Cardiac muscle cell (in vitro differentiated cells and primary cell): ENCODE results near the gene NF1. TPM values are rescaled to one million over a fixed set of nuclear protein-coding genes. Genes with fewer than 3 reads are reported as not detected.

Experiments
- DNase-seq, 2 donors: peaks; one replicate each; pipeline versions ENCODE4 v3.0.0 to v3.0.0-alpha.2; 2010 to 2017; ENCODE audit warnings: low read depth in 1 of 2, low spot score in 1 of 2
- H3K27ac ChIP-seq: fragments of 200-600 bp; sonication (generic); 2 replicates; pipeline ENCODE4 v1.5.1; 2016
- H3K27me3 ChIP-seq: fragments of 200-600 bp; sonication (generic); 2 replicates; pipeline ENCODE4 v1.6.0; 2016; ENCODE audit warnings: control low read depth
- H3K36me3 ChIP-seq: fragments of 200-600 bp; sonication (generic); 2 replicates; pipeline ENCODE4 v1.5.1; 2016; ENCODE audit warnings: control low read depth
- H3K4me1 ChIP-seq: fragments of 200-600 bp; sonication (generic); 2 replicates; pipeline ENCODE4 v1.8.1; 2017; ENCODE audit warnings: low read depth, mild to moderate bottlenecking, mixed run types
- H3K4me3 ChIP-seq: fragments of 200-600 bp; sonication (generic); 2 replicates; pipeline ENCODE4 v1.5.1; 2016; ENCODE audit warnings: mild to moderate bottlenecking
- H3K9me3 ChIP-seq: fragments of 200-600 bp; sonication (generic); 2 replicates; pipeline ENCODE4 v1.5.1; 2017; ENCODE audit warnings: low read depth, mild to moderate bottlenecking, control low read depth
- CTCF ChIP-seq: IDR thresholded peaks from 2 replicates; pipeline ENCODE4 v1.5.1; 2012; ENCODE audit warnings: low read depth, mild to moderate bottlenecking, low read length
- polyA plus RNA-seq: library from polyadenylated mRNA; unstranded; fragments of >200 nt; fragmentation: Nextera tagmentation; extraction: Ambion mirVana; gene quantifications from 2 replicates; pipeline ENCODE4 v1.2.1, GENCODE V29; 2016
- total RNA-seq: library from RNA; depleted of rRNA; stranded (reverse); fragments of >200 nt; gene quantifications from 2 replicates; pipeline ENCODE4 v1.2.3, GENCODE V29; 2016

Gene NF1
- total and polyA plus RNA-seq, 2 experiments from 2014 or later: 17.7 to 32.9 TPM

- no peak for DNase-seq
- no peaks in the 10 kb centered on the region for H3K4me1 ChIP-seq
- H3K9me3 ChIP-seq: no peaks in the 10 kb centered on the region
- H3K36me3 ChIP-seq: peaks cover 48% of the 10 kb centered on the region
- no peak overlapping the region for H3K27ac ChIP-seq
- H3K27me3 ChIP-seq: no peaks in the 10 kb centered on the region
- TF ChIP-seq CTCF: no peak
- no peak overlapping the region for H3K4me3 ChIP-seq
Observed at GRCh38 chr17:31225831-31226230, 131.1 kb downstream of the NF1 start.

- Histone ChIP-seq H3K4me3 (no peak overlapping the region), H3K27me3 (no peaks in the 10 kb centered on the region), H3K4me1 (no peaks in the 10 kb centered on the region), H3K36me3 (peaks cover 50% of the 10 kb centered on the region), H3K27ac (no peak overlapping the region), H3K9me3 (no peaks in the 10 kb centered on the region)
- DNase-seq: no peak
- TF ChIP-seq CTCF: no peak
Observed at GRCh38 chr17:31226373-31226772, 131.6 kb downstream of the NF1 start.

- no peak for TF ChIP-seq CTCF
- Histone ChIP-seq H3K27me3 (no peaks in the 10 kb centered on the region), H3K36me3 (peaks cover 50% of the 10 kb centered on the region), H3K4me1 (no peaks in the 10 kb centered on the region), H3K4me3 (no peak overlapping the region), H3K9me3 (no peaks in the 10 kb centered on the region), H3K27ac (no peak overlapping the region)
- no peak for DNase-seq
Observed at GRCh38 chr17:31226950-31227349, 132.2 kb downstream of the NF1 start.

GRCh38 chr17:31231852-31232251 lies 137.1 kb downstream of the NF1 start:
- H3K36me3 ChIP-seq: peaks cover 71% of the 10 kb centered on the region
- no peak for TF ChIP-seq CTCF

GRCh38 chr17:31235110-31235509 lies 140.3 kb downstream of the NF1 start:
- Histone ChIP-seq H3K4me3 (no peak overlapping the region), H3K9me3 (no peaks in the 10 kb centered on the region), H3K27ac (no peak overlapping the region), H3K27me3 (no peaks in the 10 kb centered on the region), H3K36me3 (peaks cover 50% of the 10 kb centered on the region), H3K4me1 (no peaks in the 10 kb centered on the region)
- TF ChIP-seq CTCF: no peak
- no peak for DNase-seq

More at GRCh38 chr17:31231852-31232251, 137.1 kb downstream of the NF1 start:
- H3K27me3 ChIP-seq: no peaks in the 10 kb centered on the region
- no peak overlapping the region for H3K27ac ChIP-seq
- no peaks in the 10 kb centered on the region for H3K9me3 ChIP-seq
- H3K4me3 ChIP-seq: no peak overlapping the region
- DNase-seq: no peak
- H3K4me1 ChIP-seq: no peaks in the 10 kb centered on the region

- no peak overlapping the region for H3K4me3 ChIP-seq
- H3K4me1 ChIP-seq: no peaks in the 10 kb centered on the region
- no peaks in the 10 kb centered on the region for H3K27me3 ChIP-seq
- no peaks in the 10 kb centered on the region for H3K9me3 ChIP-seq
- DNase-seq: no peak
- no peak for TF ChIP-seq CTCF
- H3K27ac ChIP-seq: no peak overlapping the region
- peaks cover 45% of the 10 kb centered on the region for H3K36me3 ChIP-seq
Observed at GRCh38 chr17:31236137-31236536, 141.4 kb downstream of the NF1 start.
